NCI-H128 (cell line): ENCODE data around the gene DUSP28.
A peak's percentile ranks its signal among the peaks of the same experiment; 100 is the strongest.
"Not testable (repeated sequence)": the region's sequence is repeated elsewhere in the genome, so short reads cannot be mapped to it uniquely, and the experiment has no call there.

Experiments used
- DNase-seq: peaks from one replicate; lab custom pipeline; 2025; ENCODE audit not compliant: unreplicated experiment; lab: John Stamatoyannopoulos, UW

The DUSP28 gene

GRCh38 chr2:240559286-240559685 is 871 bp upstream of the DUSP28 start:
- no peak for DNase-seq

- peak; percentile 94 for DNase-seq
These were observed 545 bp downstream of the DUSP28 start for GRCh38 chr2:240560480-240561324.

GRCh38 chr2:240561325-240561971 is 1.3 kb downstream of the DUSP28 start:
- no peak for DNase-seq

GRCh38 chr2:240563231-240563630 is 3.1 kb downstream of the DUSP28 start:
- DNase-seq: not testable (repeated sequence)

- DNase-seq: no peak
These were observed 3.9 kb downstream of the DUSP28 start for GRCh38 chr2:240563951-240564560.

- no peak for DNase-seq
These were observed 4.6 kb downstream of the DUSP28 start for GRCh38 chr2:240564561-240565332.

GRCh38 chr2:240565333-240566202 is 5.4 kb downstream of the DUSP28 start:
- DNase-seq: no peak

- no peak for DNase-seq
These were observed 6.3 kb downstream of the DUSP28 start for GRCh38 chr2:240566203-240567136.

- no peak for DNase-seq
These were observed 7.1 kb downstream of the DUSP28 start for GRCh38 chr2:240567137-240567871.

GRCh38 chr2:240567872-240568677 is 7.9 kb downstream of the DUSP28 start, which contains the start of gene RNPEPL1:
Gene RNPEPL1 (plus strand): TSS chr2:240568484. CDS start chr2:240568587, 103 bp downstream.
- DNase-seq: no peak

- DNase-seq: no peak
These were observed 8.7 kb downstream of the DUSP28 start for GRCh38 chr2:240568678-240569522.

GRCh38 chr2:240569523-240569997 is 9.4 kb downstream of the DUSP28 start:
- DNase-seq: no peak

- no peak for DNase-seq
These were observed 9.9 kb downstream of the DUSP28 start for GRCh38 chr2:240569998-240570530.

- no peak for DNase-seq
These were observed 10.6 kb downstream of the DUSP28 start for GRCh38 chr2:240570531-240571313.

GRCh38 chr2:240571314-240571973 is 11.3 kb downstream of the DUSP28 start:
- no peak for DNase-seq
